GM23338 (cell line): ENCODE measurements around the gene BTN1A1. TPM values are rescaled to one million over a fixed set of nuclear protein-coding genes. Genes with fewer than 3 reads are reported as not detected.
A peak's percentile ranks its signal among the peaks of the same experiment; 100 is the strongest.

ENCODE experiments used
- ATAC-seq: fragments of 200-7000 bp; cut with Tn5 transposase; 3 replicates; pipeline ENCODE4 v1.9.1; 2020
- DNase-seq: peaks from one replicate; pipeline ENCODE4 v3.0.0-alpha.2; 2015; ENCODE audit warnings: low spot score
- H2AFZ ChIP-seq: fragments of 200-600 bp; sonication (generic); 2 replicates; pipeline ENCODE4 v1.8.0; 2016; ENCODE audit warnings: antibody characterized with exemption, mild to moderate bottlenecking, moderate library complexity
- H3F3A ChIP-seq: fragments of 200-600 bp; sonication (generic); replicated peaks from 2 replicates; pipeline ENCODE4 v1.8.0; 2017; ENCODE audit warnings: antibody characterized with exemption, mixed run types, low read depth
- H3K27ac ChIP-seq: fragments of 200-600 bp; sonication (generic); 2 replicates; pipeline ENCODE4 v1.6.1; 2016; ENCODE audit warnings: low read depth
- H3K27me3 ChIP-seq: fragments of 200-600 bp; sonication (generic); 2 replicates; pipeline ENCODE4 v1.8.0; 2016; ENCODE audit warnings: mild to moderate bottlenecking, mixed run types, moderate library complexity; ENCODE audit not compliant: insufficient read depth
- H3K36me3 ChIP-seq: fragments of 200-600 bp; sonication (generic); 2 replicates; pipeline ENCODE4 v1.8.0; 2016; ENCODE audit warnings: mild to moderate bottlenecking; ENCODE audit not compliant: insufficient read depth
- H3K4me1 ChIP-seq: fragments of 200-600 bp; sonication (generic); 2 replicates; pipeline ENCODE4 v1.8.0; 2016; ENCODE audit warnings: mild to moderate bottlenecking, moderate library complexity; ENCODE audit not compliant: insufficient read depth
- H3K4me2 ChIP-seq: fragments of 200-600 bp; sonication (generic); 2 replicates; pipeline ENCODE4 v1.7.1; 2017; ENCODE audit warnings: mixed run types
- H3K4me3 ChIP-seq: fragments of 200-600 bp; sonication (generic); 2 replicates; pipeline ENCODE4 v1.6.1; 2016; ENCODE audit warnings: mixed run types
- H3K79me2 ChIP-seq: fragments of 200-600 bp; sonication (generic); replicated peaks from 2 replicates; pipeline ENCODE4 v1.8.0; 2017; ENCODE audit warnings: mild to moderate bottlenecking; ENCODE audit not compliant: insufficient read depth
- H3K9me2 ChIP-seq: fragments of 200-600 bp; sonication (generic); 2 replicates; pipeline ENCODE4 v1.8.0; 2017; ENCODE audit not compliant: insufficient read depth
- H4K20me1 ChIP-seq: fragments of 200-600 bp; sonication (generic); replicated peaks from 2 replicates; pipeline ENCODE4 v1.8.0; 2017; ENCODE audit warnings: mild to moderate bottlenecking; ENCODE audit not compliant: insufficient read depth
- H3K27ac Mint-ChIP-seq: 2 replicates; pipeline ENCODE4 v1.8.0; 2020; ENCODE audit warnings: inconsistent platforms, mild to moderate bottlenecking, moderate library complexity, mixed read lengths
- H3K27me3 Mint-ChIP-seq: 3 replicates; pipeline ENCODE4 v1.8.0; 2022; ENCODE audit warnings: low read depth, mild to moderate bottlenecking, moderate library complexity, mixed read lengths, inconsistent platforms; ENCODE audit not compliant: insufficient read depth, poor library complexity
- H3K36me3 Mint-ChIP-seq: 3 replicates; pipeline ENCODE4 v1.8.0; 2021; ENCODE audit warnings: low read depth, mild to moderate bottlenecking, inconsistent platforms, moderate library complexity, mixed read lengths
- H3K4me1 Mint-ChIP-seq: 3 replicates; pipeline ENCODE4 v1.8.0; 2020; ENCODE audit warnings: mild to moderate bottlenecking, inconsistent platforms, mixed read lengths
- H3K4me3 Mint-ChIP-seq: 3 replicates; pipeline ENCODE4 v1.8.0; 2021; ENCODE audit warnings: moderate library complexity, mild to moderate bottlenecking, inconsistent platforms, mixed read lengths
- H3K9me3 Mint-ChIP-seq: 3 replicates; pipeline ENCODE4 v1.8.0; 2020; ENCODE audit warnings: moderate library complexity, mild to moderate bottlenecking, inconsistent platforms, mixed read lengths
- EZH2 ChIP-seq: fragments of 200-600 bp; sonication (generic); IDR thresholded peaks from one replicate; pipeline ENCODE4 v1.8.0; 2017; ENCODE audit warnings: antibody characterized with exemption, mild to moderate bottlenecking, low read depth; ENCODE audit not compliant: unreplicated experiment
- ZNF114 ChIP-seq: fragments of 250-450 bp; sonication (Bioruptor Pico); IDR thresholded peaks from 2 replicates; pipeline ENCODE4 v1.5.0; 2020; ENCODE audit warnings: mild to moderate bottlenecking, moderate library complexity
- polyA plus RNA-seq: library from polyadenylated mRNA; unstranded; fragments of >200 nt; fragmentation: Nextera tagmentation; extraction: Ambion mirVana; gene quantifications from 2 replicates; pipeline ENCODE4 v1.2.1, GENCODE V29; 2016
- total RNA-seq: library from RNA; depleted of rRNA; stranded (reverse); fragments of >200 nt; shearing (Covaris generic); gene quantifications from 2 replicates; pipeline ENCODE4 v1.2.3, GENCODE V29; 2014
- TF ChIP-seq, protein P1 (sequence below), 2 experiments: fragments of 200-600 bp in 1 of 2; sonication (generic) in 1 of 2; conservative IDR thresholded peaks; 2 replicates each; pipeline versions ENCODE4 v1.5.1 to v1.6.1; 2016 to 2017; ENCODE audit warnings: antibody characterized with exemption in 2 of 2, low read depth in 2 of 2, mild to moderate bottlenecking in 2 of 2, moderate library complexity in 1 of 2
- TF ChIP-seq, protein P2 (sequence below): fragments of 250-450 bp; sonication (Bioruptor Pico); IDR thresholded peaks from 2 replicates; pipeline ENCODE4 v1.5.0; 2020; ENCODE audit warnings: mild to moderate bottlenecking, moderate library complexity
- TF ChIP-seq, protein P3 (sequence below): IDR thresholded peaks from one replicate; pipeline ENCODE4 v1.6.1; 2018; ENCODE audit warnings: antibody characterized with exemption; ENCODE audit not compliant: unreplicated experiment

The BTN1A1 gene
- total and polyA plus RNA-seq, 2 experiments from 2014 or later, result 0.13 to 0.38 TPM

DNA sequence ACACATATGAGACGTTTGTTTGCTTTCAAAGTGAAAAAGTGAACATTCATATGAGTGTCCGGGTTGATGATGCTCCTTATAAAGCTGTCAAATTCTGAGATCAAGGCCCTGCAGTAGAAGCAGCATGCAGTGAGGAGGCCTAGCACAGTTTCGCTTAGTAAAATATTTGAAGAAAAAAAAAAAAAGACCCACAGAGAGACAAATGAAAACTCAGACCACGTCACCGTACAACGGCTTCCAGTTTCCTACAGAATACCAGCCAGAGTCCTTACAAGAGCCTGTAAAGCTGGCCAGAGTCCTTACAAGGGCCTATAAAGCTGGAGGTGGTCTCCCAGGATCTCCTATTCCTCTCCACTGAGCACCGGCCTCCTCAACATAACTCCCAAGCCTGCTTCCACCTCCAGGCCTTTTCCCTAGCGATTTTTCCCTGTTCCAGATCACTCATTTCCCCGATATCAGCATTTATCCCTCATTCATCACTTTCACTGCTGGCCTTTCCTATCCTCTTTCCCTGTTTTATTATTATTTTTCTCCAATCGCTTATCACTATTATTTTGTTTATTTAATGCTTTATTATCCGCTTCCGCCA is 36.6 kb downstream of the BTN1A1 start:
- Histone ChIP-seq H3F3A (0 out of 2 replicates have a peak, but pooled peaks cover 12% of the 10 kb centered on the region), H2AFZ (peak overlapping the region; percentile 95), H3K36me3 (peaks cover 3% of the 10 kb centered on the region; the same call in 1 of the 2 replicates), H3K4me3 (peak overlapping the region; percentile 89), H4K20me1 (no peaks in the 10 kb centered on the region; the same call in 1 of the 2 replicates), H3K4me2 (peak overlapping the region; percentile 82), H3K27me3 (no peaks in the 10 kb centered on the region), H3K27ac (peak overlapping the region; percentile 74), H3K79me2 (peaks cover 29% of the 10 kb centered on the region), H3K9me2 (no peaks in the 10 kb centered on the region), H3K4me1 (peaks cover 35% of the 10 kb centered on the region)
- Mint-ChIP-seq H3K4me3 (peak overlapping the region; percentile 96), H3K27me3 (peaks cover 28% of the 10 kb centered on the region), H3K4me1 (peaks cover 22% of the 10 kb centered on the region), H3K9me3 (peaks cover 13% of the 10 kb centered on the region; the same call in 2 of the 3 replicates), H3K36me3 (peaks cover 11% of the 10 kb centered on the region; the same call in 2 of the 3 replicates), H3K27ac (peak overlapping the region; percentile 80)
- ATAC-seq (peak; percentile 11), DNase-seq (peak; percentile 47)
- TF ChIP-seq, protein P1, sequence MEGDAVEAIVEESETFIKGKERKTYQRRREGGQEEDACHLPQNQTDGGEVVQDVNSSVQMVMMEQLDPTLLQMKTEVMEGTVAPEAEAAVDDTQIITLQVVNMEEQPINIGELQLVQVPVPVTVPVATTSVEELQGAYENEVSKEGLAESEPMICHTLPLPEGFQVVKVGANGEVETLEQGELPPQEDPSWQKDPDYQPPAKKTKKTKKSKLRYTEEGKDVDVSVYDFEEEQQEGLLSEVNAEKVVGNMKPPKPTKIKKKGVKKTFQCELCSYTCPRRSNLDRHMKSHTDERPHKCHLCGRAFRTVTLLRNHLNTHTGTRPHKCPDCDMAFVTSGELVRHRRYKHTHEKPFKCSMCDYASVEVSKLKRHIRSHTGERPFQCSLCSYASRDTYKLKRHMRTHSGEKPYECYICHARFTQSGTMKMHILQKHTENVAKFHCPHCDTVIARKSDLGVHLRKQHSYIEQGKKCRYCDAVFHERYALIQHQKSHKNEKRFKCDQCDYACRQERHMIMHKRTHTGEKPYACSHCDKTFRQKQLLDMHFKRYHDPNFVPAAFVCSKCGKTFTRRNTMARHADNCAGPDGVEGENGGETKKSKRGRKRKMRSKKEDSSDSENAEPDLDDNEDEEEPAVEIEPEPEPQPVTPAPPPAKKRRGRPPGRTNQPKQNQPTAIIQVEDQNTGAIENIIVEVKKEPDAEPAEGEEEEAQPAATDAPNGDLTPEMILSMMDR (conservative IDR thresholded peaks at IDR 0.05; ENCODE audit: low read depth in 2 of 2), result no peak
- TF ChIP-seq EZH2 (no peak), ZNF114 (CRISPR knock-in tag) (no peak)
- TF ChIP-seq, protein P2, sequence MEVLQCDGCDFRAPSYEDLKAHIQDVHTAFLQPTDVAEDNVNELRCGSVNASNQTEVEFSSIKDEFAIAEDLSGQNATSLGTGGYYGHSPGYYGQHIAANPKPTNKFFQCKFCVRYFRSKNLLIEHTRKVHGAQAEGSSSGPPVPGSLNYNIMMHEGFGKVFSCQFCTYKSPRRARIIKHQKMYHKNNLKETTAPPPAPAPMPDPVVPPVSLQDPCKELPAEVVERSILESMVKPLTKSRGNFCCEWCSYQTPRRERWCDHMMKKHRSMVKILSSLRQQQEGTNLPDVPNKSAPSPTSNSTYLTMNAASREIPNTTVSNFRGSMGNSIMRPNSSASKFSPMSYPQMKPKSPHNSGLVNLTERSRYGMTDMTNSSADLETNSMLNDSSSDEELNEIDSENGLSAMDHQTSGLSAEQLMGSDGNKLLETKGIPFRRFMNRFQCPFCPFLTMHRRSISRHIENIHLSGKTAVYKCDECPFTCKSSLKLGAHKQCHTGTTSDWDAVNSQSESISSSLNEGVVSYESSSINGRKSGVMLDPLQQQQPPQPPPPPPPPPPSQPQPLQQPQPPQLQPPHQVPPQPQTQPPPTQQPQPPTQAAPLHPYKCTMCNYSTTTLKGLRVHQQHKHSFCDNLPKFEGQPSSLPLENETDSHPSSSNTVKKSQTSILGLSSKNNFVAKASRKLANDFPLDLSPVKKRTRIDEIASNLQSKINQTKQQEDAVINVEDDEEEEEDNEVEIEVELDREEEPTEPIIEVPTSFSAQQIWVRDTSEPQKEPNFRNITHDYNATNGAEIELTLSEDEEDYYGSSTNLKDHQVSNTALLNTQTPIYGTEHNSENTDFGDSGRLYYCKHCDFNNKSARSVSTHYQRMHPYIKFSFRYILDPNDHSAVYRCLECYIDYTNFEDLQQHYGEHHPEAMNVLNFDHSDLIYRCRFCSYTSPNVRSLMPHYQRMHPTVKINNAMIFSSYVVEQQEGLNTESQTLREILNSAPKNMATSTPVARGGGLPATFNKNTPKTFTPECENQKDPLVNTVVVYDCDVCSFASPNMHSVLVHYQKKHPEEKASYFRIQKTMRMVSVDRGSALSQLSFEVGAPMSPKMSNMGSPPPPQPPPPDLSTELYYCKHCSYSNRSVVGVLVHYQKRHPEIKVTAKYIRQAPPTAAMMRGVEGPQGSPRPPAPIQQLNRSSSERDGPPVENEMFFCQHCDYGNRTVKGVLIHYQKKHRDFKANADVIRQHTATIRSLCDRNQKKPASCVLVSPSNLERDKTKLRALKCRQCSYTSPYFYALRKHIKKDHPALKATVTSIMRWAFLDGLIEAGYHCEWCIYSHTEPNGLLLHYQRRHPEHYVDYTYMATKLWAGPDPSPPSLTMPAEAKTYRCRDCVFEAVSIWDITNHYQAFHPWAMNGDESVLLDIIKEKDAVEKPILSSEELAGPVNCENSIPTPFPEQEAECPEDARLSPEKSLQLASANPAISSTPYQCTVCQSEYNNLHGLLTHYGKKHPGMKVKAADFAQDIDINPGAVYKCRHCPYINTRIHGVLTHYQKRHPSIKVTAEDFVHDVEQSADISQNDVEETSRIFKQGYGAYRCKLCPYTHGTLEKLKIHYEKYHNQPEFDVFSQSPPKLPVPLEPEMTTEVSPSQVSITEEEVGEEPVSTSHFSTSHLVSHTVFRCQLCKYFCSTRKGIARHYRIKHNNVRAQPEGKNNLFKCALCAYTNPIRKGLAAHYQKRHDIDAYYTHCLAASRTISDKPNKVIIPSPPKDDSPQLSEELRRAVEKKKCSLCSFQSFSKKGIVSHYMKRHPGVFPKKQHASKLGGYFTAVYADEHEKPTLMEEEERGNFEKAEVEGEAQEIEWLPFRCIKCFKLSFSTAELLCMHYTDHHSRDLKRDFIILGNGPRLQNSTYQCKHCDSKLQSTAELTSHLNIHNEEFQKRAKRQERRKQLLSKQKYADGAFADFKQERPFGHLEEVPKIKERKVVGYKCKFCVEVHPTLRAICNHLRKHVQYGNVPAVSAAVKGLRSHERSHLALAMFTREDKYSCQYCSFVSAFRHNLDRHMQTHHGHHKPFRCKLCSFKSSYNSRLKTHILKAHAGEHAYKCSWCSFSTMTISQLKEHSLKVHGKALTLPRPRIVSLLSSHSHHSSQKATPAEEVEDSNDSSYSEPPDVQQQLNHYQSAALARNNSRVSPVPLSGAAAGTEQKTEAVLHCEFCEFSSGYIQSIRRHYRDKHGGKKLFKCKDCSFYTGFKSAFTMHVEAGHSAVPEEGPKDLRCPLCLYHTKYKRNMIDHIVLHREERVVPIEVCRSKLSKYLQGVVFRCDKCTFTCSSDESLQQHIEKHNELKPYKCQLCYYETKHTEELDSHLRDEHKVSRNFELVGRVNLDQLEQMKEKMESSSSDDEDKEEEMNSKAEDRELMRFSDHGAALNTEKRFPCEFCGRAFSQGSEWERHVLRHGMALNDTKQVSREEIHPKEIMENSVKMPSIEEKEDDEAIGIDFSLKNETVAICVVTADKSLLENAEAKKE (CRISPR knock-in tag), result no peak
- TF ChIP-seq, protein P3, sequence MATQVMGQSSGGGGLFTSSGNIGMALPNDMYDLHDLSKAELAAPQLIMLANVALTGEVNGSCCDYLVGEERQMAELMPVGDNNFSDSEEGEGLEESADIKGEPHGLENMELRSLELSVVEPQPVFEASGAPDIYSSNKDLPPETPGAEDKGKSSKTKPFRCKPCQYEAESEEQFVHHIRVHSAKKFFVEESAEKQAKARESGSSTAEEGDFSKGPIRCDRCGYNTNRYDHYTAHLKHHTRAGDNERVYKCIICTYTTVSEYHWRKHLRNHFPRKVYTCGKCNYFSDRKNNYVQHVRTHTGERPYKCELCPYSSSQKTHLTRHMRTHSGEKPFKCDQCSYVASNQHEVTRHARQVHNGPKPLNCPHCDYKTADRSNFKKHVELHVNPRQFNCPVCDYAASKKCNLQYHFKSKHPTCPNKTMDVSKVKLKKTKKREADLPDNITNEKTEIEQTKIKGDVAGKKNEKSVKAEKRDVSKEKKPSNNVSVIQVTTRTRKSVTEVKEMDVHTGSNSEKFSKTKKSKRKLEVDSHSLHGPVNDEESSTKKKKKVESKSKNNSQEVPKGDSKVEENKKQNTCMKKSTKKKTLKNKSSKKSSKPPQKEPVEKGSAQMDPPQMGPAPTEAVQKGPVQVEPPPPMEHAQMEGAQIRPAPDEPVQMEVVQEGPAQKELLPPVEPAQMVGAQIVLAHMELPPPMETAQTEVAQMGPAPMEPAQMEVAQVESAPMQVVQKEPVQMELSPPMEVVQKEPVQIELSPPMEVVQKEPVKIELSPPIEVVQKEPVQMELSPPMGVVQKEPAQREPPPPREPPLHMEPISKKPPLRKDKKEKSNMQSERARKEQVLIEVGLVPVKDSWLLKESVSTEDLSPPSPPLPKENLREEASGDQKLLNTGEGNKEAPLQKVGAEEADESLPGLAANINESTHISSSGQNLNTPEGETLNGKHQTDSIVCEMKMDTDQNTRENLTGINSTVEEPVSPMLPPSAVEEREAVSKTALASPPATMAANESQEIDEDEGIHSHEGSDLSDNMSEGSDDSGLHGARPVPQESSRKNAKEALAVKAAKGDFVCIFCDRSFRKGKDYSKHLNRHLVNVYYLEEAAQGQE, result no peak
